LNCaP clone FGC (cell line): Measurements from ENCODE around the gene PHF20.
A peak's percentile ranks its signal among the peaks of the same experiment; 100 is the strongest.
"Not testable (repeated sequence)": the region's sequence is repeated elsewhere in the genome, so short reads cannot be mapped to it uniquely, and the experiment has no call there.

ENCODE experiments used
- DNase-seq: peaks from one replicate; pipeline ENCODE4 v3.0.0-alpha.2; 2011; ENCODE audit warnings: low read depth
- H3K4me3 ChIP-seq: 2 replicates; pipeline ENCODE4 v1.5.1; 2011; ENCODE audit warnings: mild to moderate bottlenecking, low read depth, low read length, control low read depth
- CTCF ChIP-seq: IDR thresholded peaks from 2 replicates; pipeline ENCODE4 v1.5.1; 2012; ENCODE audit warnings: mild to moderate bottlenecking; ENCODE audit not compliant: control insufficient read depth, insufficient read depth; ENCODE audit errors: extremely low read depth

The PHF20 gene

GRCh38 chr20:35771367-35771688, 487 bp upstream of the PHF20 start:
- H3K4me3 ChIP-seq = no peak overlapping the region
- TF ChIP-seq CTCF = no peak
- DNase-seq = no peak

GRCh38 chr20:35772563-35773058, 796 bp downstream of the PHF20 start:
- no peak for DNase-seq
- TF ChIP-seq CTCF = no peak
- peak overlapping the region; percentile 75 for H3K4me3 ChIP-seq

- no peak for TF ChIP-seq CTCF
- H3K4me3 ChIP-seq = peak overlapping the region; percentile 75
- no peak for DNase-seq
Observed at GRCh38 chr20:35773154-35773751, 1.4 kb downstream of the PHF20 start.

- no peak overlapping the region for H3K4me3 ChIP-seq
- no peak for DNase-seq
- no peak for TF ChIP-seq CTCF
Observed at GRCh38 chr20:35774391-35774790, 2.6 kb downstream of the PHF20 start.

GRCh38 chr20:35776513-35777101, 4.8 kb downstream of the PHF20 start:
- TF ChIP-seq CTCF = no peak
- DNase-seq = peak; percentile 98
- peak overlapping the region; percentile 33 for H3K4me3 ChIP-seq

- not testable (repeated sequence) for DNase-seq
Observed at GRCh38 chr20:35783811-35784210, 12.0 kb downstream of the PHF20 start.

GRCh38 chr20:35785541-35785940, 13.7 kb downstream of the PHF20 start:
- H3K4me3 ChIP-seq, DNase-seq: not testable (repeated sequence)

More at GRCh38 chr20:35783811-35784210, 12.0 kb downstream of the PHF20 start:
- not testable (repeated sequence) for H3K4me3 ChIP-seq

GRCh38 chr20:35788796-35789195, 17.0 kb downstream of the PHF20 start:
- TF ChIP-seq CTCF = no peak
- DNase-seq = no peak
- no peak overlapping the region for H3K4me3 ChIP-seq
